ENCODE measurements around the gene TBCD.

- TF ChIP-seq CTCF (IDR thresholded peaks at IDR 0.05) (no peak), POLR2A (IDR thresholded peaks at IDR 0.05) (no peak), POLR2AphosphoS5 (IDR thresholded peaks at IDR 0.05) (no peak), EP300 (IDR thresholded peaks at IDR 0.05) (no peak)
Measured at GRCh38 chr17:82750241-82750908, 1.5 kb upstream of the TBCD start.
